Tibial artery (tissue), 4 donors: Measurements from ENCODE around the gene PDGFD.

Experiments
- DNase-seq, 2 donors: peaks; one replicate each; pipeline ENCODE4 v3.0.0-alpha.2; 2019
- H3K27ac ChIP-seq, 2 donors: fragments of 200-600 bp; sonication (generic) in 1 of 2; 1 replicate in 1 of 2; 2 replicates in 1 of 2; pipeline ENCODE4 v1.5.1; 2018 to 2019; ENCODE audit warnings: mild to moderate bottlenecking in 1 of 2
- H3K27me3 ChIP-seq, 2 donors: fragments of 200-600 bp; sonication (generic) in 1 of 2; one replicate each; pipeline versions ENCODE4 v1.5.1 to v1.6.0; 2016 to 2019
- H3K36me3 ChIP-seq, 3 donors: fragments of 200-600 bp; sonication (generic) in 2 of 3; one replicate each; pipeline ENCODE4 v1.5.1; 2016 to 2019; ENCODE audit warnings: mild to moderate bottlenecking in 2 of 3
- H3K4me1 ChIP-seq, 4 donors: fragments of 200-600 bp; sonication (generic) in 2 of 4; 1 replicate in 3 of 4; 2 replicates in 1 of 4; pipeline ENCODE4 v1.5.1; 2016 to 2019
- H3K4me3 ChIP-seq, 2 donors: fragments of 200-600 bp; sonication (generic) in 1 of 2; 1 replicate in 1 of 2; 2 replicates in 1 of 2; pipeline ENCODE4 v1.5.1; 2018 to 2019; ENCODE audit warnings: mild to moderate bottlenecking in 2 of 2
- H3K9me3 ChIP-seq, 3 donors: fragments of 200-600 bp; sonication (generic) in 1 of 3; one replicate each; pipeline ENCODE4 v1.5.1; 2016 to 2019
- intact Hi-C: fragments of 100-400 bp; cut with DNase I; formaldehyde crosslinking; loops from one replicate; pipeline ENCODE4 v1.15.0; 2023; ENCODE audit warnings: low total_unique reads
- TF ChIP-seq, protein P1 (sequence below), 2 experiments: fragments of 200-600 bp in 1 of 2; fragments of 450-650 bp in 1 of 2; IDR thresholded peaks; one replicate each; pipeline ENCODE4 v1.5.1; 2017 to 2019; ENCODE audit warnings: antibody characterized with exemption in 2 of 2, mild to moderate bottlenecking in 1 of 2, moderate library complexity in 1 of 2

The PDGFD gene

DNA sequence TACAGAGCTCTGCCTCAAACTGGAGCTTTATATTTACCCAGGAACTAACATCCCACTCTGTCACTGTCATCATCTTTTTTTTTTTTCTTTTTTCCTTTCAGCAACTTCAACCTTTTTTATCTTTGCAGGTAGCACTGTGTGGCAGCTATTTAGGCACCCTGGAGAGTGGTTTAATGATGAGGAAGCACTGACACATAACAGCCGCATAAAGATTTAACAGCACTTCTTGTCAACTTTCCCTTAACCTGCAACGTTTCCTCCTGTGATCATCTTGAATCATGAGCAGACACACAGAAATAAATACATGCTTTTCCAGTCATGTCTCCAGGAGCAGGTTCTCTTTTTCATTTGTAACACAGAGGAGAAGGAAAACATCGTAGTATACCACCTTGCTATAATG lies 34.8 kb downstream of the PDGFD start:
- no peak for DNase-seq
- Histone ChIP-seq H3K27me3 (no peaks in the 10 kb centered on the region), H3K36me3 (no peaks in the 10 kb centered on the region), H3K9me3 (no peaks in the 10 kb centered on the region), H3K4me1 (no peaks in the 10 kb centered on the region), H3K4me3 (no peak overlapping the region), H3K27ac (no peak overlapping the region)
- TF ChIP-seq, protein P1, sequence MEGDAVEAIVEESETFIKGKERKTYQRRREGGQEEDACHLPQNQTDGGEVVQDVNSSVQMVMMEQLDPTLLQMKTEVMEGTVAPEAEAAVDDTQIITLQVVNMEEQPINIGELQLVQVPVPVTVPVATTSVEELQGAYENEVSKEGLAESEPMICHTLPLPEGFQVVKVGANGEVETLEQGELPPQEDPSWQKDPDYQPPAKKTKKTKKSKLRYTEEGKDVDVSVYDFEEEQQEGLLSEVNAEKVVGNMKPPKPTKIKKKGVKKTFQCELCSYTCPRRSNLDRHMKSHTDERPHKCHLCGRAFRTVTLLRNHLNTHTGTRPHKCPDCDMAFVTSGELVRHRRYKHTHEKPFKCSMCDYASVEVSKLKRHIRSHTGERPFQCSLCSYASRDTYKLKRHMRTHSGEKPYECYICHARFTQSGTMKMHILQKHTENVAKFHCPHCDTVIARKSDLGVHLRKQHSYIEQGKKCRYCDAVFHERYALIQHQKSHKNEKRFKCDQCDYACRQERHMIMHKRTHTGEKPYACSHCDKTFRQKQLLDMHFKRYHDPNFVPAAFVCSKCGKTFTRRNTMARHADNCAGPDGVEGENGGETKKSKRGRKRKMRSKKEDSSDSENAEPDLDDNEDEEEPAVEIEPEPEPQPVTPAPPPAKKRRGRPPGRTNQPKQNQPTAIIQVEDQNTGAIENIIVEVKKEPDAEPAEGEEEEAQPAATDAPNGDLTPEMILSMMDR (IDR thresholded peaks at IDR 0.05): no peak
- intact Hi-C loops: no loop called here

- Histone ChIP-seq H3K27me3 (no peaks in the 10 kb centered on the region), H3K36me3 (no peaks in the 10 kb centered on the region), H3K4me3 (no peak overlapping the region), H3K9me3 (no peaks in the 10 kb centered on the region), H3K4me1 (no peaks in the 10 kb centered on the region), H3K27ac (no peak overlapping the region)
- DNase-seq: no peak
- TF ChIP-seq, protein P1 (IDR thresholded peaks at IDR 0.05): no peak
- intact Hi-C loops: no loop called here
Measured at GRCh38 chr11:104127828-104128227, 36.1 kb downstream of the PDGFD start.

DNA sequence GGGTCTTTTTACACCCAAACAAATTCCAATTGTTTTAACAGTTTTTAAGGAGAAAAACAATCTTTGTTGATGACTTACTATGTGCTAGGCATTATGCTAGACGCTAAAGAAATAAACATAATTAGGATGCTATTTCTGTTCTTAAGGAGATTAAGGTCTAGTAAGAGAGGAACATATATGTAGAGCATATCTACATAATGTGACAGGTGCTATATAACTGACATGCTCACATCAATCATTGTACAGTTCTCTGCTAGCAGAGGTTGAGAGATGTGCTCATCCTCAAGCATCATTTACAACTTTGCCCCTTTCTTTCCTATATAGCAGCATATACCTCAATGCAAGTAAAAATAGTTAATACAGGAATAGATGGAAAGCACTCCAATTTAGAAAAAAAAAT lies 37.5 kb downstream of the PDGFD start:
- TF ChIP-seq, protein P1 (IDR thresholded peaks at IDR 0.05): no peak
- intact Hi-C loops: no loop called here

DNA sequence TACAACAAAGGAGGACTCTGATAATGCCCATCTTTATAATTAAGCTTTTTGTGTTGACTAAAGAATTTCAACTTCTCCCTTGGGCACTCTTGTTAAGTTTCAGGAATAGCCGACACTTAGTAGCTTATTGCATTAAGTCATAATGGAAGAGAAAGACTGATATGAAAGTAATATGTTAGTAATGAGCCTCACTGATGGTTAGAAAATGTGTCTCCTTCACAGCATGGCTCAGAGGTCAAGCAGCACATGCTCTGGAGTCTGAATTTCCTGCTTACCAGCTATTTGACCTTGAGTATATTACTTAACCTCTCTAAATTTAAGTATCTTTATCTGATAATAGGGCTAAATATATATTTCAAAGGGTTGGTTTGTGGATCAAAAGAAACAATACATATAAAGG lies 39.0 kb downstream of the PDGFD start:
- Histone ChIP-seq H3K9me3 (no peaks in the 10 kb centered on the region), H3K27ac (no peak overlapping the region)
- intact Hi-C loops: no loop called here

More for the DNA sequence above, 37.5 kb downstream of the PDGFD start:
- no peaks in the 10 kb centered on the region for H3K27me3 ChIP-seq
- DNase-seq: no peak
- H3K36me3 ChIP-seq: no peaks in the 10 kb centered on the region
- no peaks in the 10 kb centered on the region for H3K9me3 ChIP-seq
- H3K27ac ChIP-seq: no peak overlapping the region
- peaks cover 0 to 9% (median 0%) of the 10 kb centered on the region in 4 donors for H3K4me1 ChIP-seq
- H3K4me3 ChIP-seq: no peak overlapping the region

DNA sequence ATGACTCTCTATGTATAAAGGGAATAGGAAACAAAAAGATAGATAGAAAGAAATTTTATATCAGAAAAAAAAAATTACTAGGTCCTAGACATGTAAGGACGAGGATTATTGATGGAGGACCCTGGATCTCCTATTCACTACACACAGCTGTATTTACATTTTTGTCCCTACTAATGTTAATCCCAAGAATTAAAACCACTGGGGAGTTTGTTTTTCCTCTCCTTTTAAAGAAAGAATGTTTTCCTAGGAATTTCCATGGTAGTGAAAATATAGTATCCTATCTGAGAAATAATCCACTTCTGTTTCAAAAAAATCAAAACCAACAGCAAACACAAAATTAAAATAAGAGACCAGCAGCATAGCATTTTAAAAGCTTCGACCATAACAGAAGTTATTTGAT lies 41.1 kb downstream of the PDGFD start:
- no peaks in the 10 kb centered on the region for H3K36me3 ChIP-seq

More for the DNA sequence above, 39.0 kb downstream of the PDGFD start:
- TF ChIP-seq, protein P1 (IDR thresholded peaks at IDR 0.05): no peak
- Histone ChIP-seq H3K36me3 (no peaks in the 10 kb centered on the region), H3K4me3 (no peak overlapping the region), H3K27me3 (no peaks in the 10 kb centered on the region), H3K4me1 (peaks cover 0 to 9% (median 0%) of the 10 kb centered on the region in 4 donors)
- DNase-seq: no peak

More for the DNA sequence above, 41.1 kb downstream of the PDGFD start:
- Histone ChIP-seq H3K4me1 (peaks cover 0 to 9% (median 0%) of the 10 kb centered on the region in 4 donors), H3K9me3 (no peaks in the 10 kb centered on the region), H3K27ac (no peak overlapping the region), H3K27me3 (no peaks in the 10 kb centered on the region), H3K4me3 (no peak overlapping the region)
- no peak for DNase-seq
- TF ChIP-seq, protein P1 (IDR thresholded peaks at IDR 0.05): no peak
- intact Hi-C loops: no loop called here
